AG04450 (cell line): ENCODE data around the gene TRAIP. TPM values are rescaled to one million over a fixed set of nuclear protein-coding genes. Genes with fewer than 3 reads are reported as not detected.

ENCODE experiments used
- CTCF ChIA-PET: fragments of 300-600, 350-600 bp; formaldehyde crosslinking; extraction: SDS; loops from one replicate; lab custom pipeline; 2022; ENCODE audit warnings: antibody characterized with exemption, inconsistent platforms; lab: Charles Lee
- POLR2A ChIA-PET: fragments of 350-600 bp; formaldehyde crosslinking; extraction: SDS; loops from one replicate; lab custom pipeline; 2021; ENCODE audit warnings: antibody characterized with exemption, inconsistent platforms; lab: Yijun Ruan, JAX
- DNase-seq: peaks from one replicate; pipeline ENCODE4 v3.0.0-alpha.2; 2011; ENCODE audit warnings: low read depth, low spot score
- H3K27ac ChIP-seq: one replicate; pipeline ENCODE4 v1.5.1; 2012; ENCODE audit warnings: low read depth, low read length, control low read depth
- H3K27me3 ChIP-seq: one replicate; pipeline ENCODE4 v1.6.0; 2012; ENCODE audit warnings: low read length; ENCODE audit not compliant: control insufficient read depth, insufficient read depth
- H3K4me3 ChIP-seq: 2 replicates; pipeline ENCODE4 v1.5.1; 2011; ENCODE audit warnings: mild to moderate bottlenecking, low read depth, low read length, control low read depth
- H3K9me3 ChIP-seq: 2 replicates; pipeline ENCODE4 v1.5.1; 2012; ENCODE audit warnings: low read length; ENCODE audit not compliant: control insufficient read depth, insufficient read depth
- CTCF ChIP-seq: IDR thresholded peaks from 2 replicates; pipeline ENCODE4 v1.5.1; 2011; ENCODE audit warnings: low read depth, low read length, control low read depth, inconsistent platforms
- polyA plus RNA-seq: library from polyadenylated mRNA; depleted of rRNA; stranded (reverse); fragments of >200 nt; gene quantifications from 2 replicates; pipeline ENCODE4 v1.2.3, GENCODE V29; 2011

TRAIP gene
- polyA plus RNA-seq, 1 experiment: 1.7 TPM

DNA sequence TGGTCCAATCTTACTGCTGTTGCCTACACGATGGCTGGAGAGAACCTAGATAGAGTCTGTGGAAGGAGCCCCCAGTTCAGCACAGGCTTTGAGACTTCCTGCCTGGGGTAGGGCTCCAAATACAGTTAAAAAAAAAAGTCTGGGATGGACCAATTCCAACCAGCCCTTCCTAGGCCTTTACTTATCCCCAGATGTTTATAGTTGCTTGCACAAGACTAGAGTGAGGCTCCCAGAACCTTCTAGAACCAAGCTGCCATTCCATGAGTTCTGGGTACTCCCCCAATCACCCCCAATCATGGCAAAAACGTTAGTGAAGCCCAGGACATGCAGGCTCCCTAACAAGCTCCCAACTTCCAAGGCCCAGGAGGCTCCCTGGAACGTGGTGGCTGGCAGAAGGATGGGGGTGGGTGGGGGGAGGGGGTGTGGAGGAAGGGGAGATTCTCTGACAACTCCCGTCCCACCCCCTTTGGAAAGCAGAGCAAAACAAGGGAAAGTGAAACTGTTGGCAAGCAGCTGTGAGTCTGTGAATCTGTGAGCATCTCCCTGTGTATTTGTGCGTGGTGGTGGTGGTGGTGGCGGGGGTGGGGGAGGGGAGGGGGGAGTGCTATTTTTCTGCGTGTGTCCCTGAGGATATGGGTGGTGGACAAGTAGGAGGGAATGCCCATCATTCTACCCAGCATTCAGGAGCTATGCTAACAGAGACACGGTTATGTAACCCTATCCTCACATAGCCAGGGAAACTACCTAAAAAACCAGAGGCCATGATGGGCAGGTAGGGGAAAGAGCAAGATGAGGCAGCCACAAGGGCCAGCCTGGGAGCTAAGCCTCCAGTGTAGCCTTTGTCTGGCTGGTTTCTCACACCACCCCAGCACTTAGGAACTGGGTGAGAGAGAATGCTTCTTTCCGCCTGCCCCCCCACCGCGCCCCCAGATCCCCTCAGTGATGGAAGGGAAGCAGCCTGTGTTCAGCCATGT lies 45.3 kb upstream of the TRAIP start:
- POLR2A ChIA-PET: interaction anchor here (0.6 to 1.1 kb wide), 2 partner anchors 44 to 285 kb away, joined by 3 to 6 read pairs; no protein-coding TSS in a partner anchor
- H3K4me3 ChIP-seq: no peak overlapping the region
- H3K9me3 ChIP-seq: no peaks in the 10 kb centered on the region; the same call in 1 of the 2 replicates
- no peaks in the 10 kb centered on the region for H3K27me3 ChIP-seq
- CTCF ChIA-PET: interaction anchor here (0.7 to 1.5 kb wide), 3 partner anchors 10 to 66 kb away, joined by 3 to 4 read pairs (median 3); no protein-coding TSS in a partner anchor
- no peak for TF ChIP-seq CTCF
- DNase-seq: no peak
- no peak overlapping the region for H3K27ac ChIP-seq

GRCh38 chr3:49900491-49901153 lies 44.3 kb upstream of the TRAIP start:
- no peaks in the 10 kb centered on the region; the same call in 1 of the 2 replicates for H3K9me3 ChIP-seq
- ChIA-PET CTCF (interaction anchor here (0.6 to 1.5 kb wide), 5 partner anchors 9 to 229 kb away, joined by 3 to 11 read pairs (median 8); partner anchors contain the start of gene MON1A), POLR2A (no interaction called here)
- no peak for DNase-seq
- TF ChIP-seq CTCF: no peak
- H3K27ac ChIP-seq: no peak overlapping the region
- no peak overlapping the region for H3K4me3 ChIP-seq
- H3K27me3 ChIP-seq: no peaks in the 10 kb centered on the region

DNA sequence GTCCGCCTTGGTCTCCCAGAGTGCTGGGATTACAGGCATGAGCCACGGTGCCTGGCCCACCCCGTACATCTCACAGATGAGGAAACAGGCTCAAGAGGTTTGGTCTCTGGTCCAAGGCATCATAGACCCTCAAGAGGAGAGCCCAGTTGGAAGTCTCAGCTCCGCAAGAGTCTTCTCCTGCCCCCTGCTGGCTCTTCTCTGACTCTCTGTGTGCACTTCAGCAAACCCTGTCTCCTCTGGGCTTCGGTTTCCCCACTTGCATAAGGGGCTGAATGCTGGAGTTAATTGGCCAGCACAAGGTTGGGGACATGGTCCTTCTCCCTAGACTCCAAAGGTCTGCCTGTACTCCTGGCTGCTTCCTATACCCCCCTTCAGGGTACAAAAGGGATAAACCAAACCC lies 43.5 kb upstream of the TRAIP start:
- Histone ChIP-seq H3K4me3 (no peak overlapping the region), H3K27me3 (no peaks in the 10 kb centered on the region), H3K9me3 (no peaks in the 10 kb centered on the region; the same call in 1 of the 2 replicates), H3K27ac (no peak overlapping the region)
- ChIA-PET POLR2A (no interaction called here), CTCF (interaction anchor here (0.6 kb wide), 2 partner anchors 30 to 196 kb away, joined by 6 to 8 read pairs; partner anchors contain the start of gene MON1A)
- TF ChIP-seq CTCF: no peak
- no peak for DNase-seq

GRCh38 chr3:49898991-49899390 lies 42.6 kb upstream of the TRAIP start:
- Histone ChIP-seq H3K27me3 (no peaks in the 10 kb centered on the region), H3K9me3 (no peaks in the 10 kb centered on the region; the same call in 1 of the 2 replicates), H3K4me3 (no peak overlapping the region), H3K27ac (no peak overlapping the region)
- CTCF ChIA-PET: interaction anchor here (0.5 kb wide), 1 partner anchor 96 kb away, joined by 4 read pairs; the partner anchor contains the start of gene INKA1
- POLR2A ChIA-PET: no interaction called here
- TF ChIP-seq CTCF: no peak
- no peak for DNase-seq
